ENCODE data around the gene CAV2. TPM values are rescaled to one million over a fixed set of nuclear protein-coding genes. Genes with fewer than 3 reads are reported as not detected.

CAV2 gene
- total and polyA plus RNA-seq, 2 of the 8 experiments (the other 6 are each of a cell fraction or from before 2014, with no cell fraction given) = 2.8 to 4.7 TPM

DNA sequence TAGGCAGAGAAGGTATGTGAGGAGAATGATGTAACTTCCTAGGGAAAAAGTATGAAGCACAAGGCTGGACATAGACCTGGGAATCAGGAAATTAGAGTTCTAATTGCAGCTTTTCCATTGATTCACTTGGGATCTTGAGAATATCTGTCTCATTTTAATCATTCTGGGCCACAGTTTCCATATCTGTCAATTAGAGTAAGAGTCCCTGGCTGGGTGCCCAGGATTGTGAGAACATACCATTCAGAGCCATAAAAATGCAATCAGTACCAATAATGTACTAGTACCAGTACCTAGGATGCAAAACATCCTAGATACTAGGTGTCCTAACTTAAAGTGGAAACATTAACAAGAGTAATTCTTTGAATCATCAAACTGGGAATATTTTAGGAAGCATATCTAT is 54.9 kb downstream of the CAV2 start:
- Histone ChIP-seq H3K23me2 (ENCODE audit: low read depth, low read length) (no peaks in the 10 kb centered on the region), H3K79me1 (ENCODE audit: low read depth, low read length) (no peaks in the 10 kb centered on the region), H3K23ac (ENCODE audit: insufficient read length) (no peak overlapping the region), H4K20me1 (replicated peaks in 1 of 2; ENCODE audit: control insufficient read depth in 1 of 2, insufficient read depth in 2 of 2, low read length in 2 of 2) (no peaks in the 10 kb centered on the region), H3K4me1 (replicated peaks in 1 of 4; ENCODE audit: control insufficient read depth in 3 of 4, insufficient read depth in 4 of 4, low read length in 3 of 4) (no peaks in the 10 kb centered on the region), H3K27ac (ENCODE audit: low read depth, low read length) (no peak overlapping the region), H3K4ac (replicated peaks; ENCODE audit: insufficient read length, low read depth, low read length) (no peak overlapping the region), H4K8ac (ENCODE audit: extremely low read depth, insufficient read depth, low read length) (no peak overlapping the region), H2BK120ac (replicated peaks; ENCODE audit: low read depth, low read length) (no peak overlapping the region), H2AK5ac (ENCODE audit: low read depth, low read length) (no peak overlapping the region), H3K9ac (replicated peaks in 1 of 4; ENCODE audit: extremely low read depth in 1 of 4, low read depth in 3 of 4, low read length in 3 of 4) (no peak overlapping the region), H3K27me3 (replicated peaks in 1 of 4; ENCODE audit: control insufficient read depth in 3 of 4, extremely low read depth in 1 of 4, insufficient read depth in 3 of 4, low read length in 3 of 4) (no peaks in the 10 kb centered on the region), H2BK15ac (ENCODE audit: low read length) (no peak overlapping the region), H3K56ac (replicated peaks; ENCODE audit: insufficient read length, low read depth, low read length) (no peak overlapping the region), H3K14ac (ENCODE audit: insufficient read length) (no peak overlapping the region), H3K79me2 (ENCODE audit: control insufficient read depth in 1 of 2, insufficient read depth in 2 of 2, low read length in 2 of 2) (no peaks in the 10 kb centered on the region), H3K4me2 (ENCODE audit: insufficient read depth in 1 of 2, low read depth in 2 of 2, low read length in 2 of 2) (no peak overlapping the region), H2BK12ac (ENCODE audit: low read depth, low read length) (no peak overlapping the region), H2AFZ (ENCODE audit: low read length) (no peak overlapping the region), H4K91ac (replicated peaks; ENCODE audit: insufficient read length, low read length) (no peak overlapping the region), H3K4me3 (ENCODE audit: extremely low read depth in 1 of 4, insufficient read depth in 2 of 4, low read depth in 3 of 4, low read length in 4 of 4) (no peak overlapping the region), H3K9me3 (ENCODE audit: insufficient read depth in 2 of 2, low read depth in 1 of 2, low read length in 1 of 2) (no peaks in the 10 kb centered on the region), H2BK5ac (ENCODE audit: low read depth, low read length) (no peak overlapping the region), H3K18ac (ENCODE audit: extremely low read depth, low read length) (no peak overlapping the region), H2BK20ac (ENCODE audit: low read length) (no peak overlapping the region), H3K36me3 (ENCODE audit: control insufficient read depth in 2 of 4, insufficient read depth in 4 of 4, low read length in 3 of 4) (no peaks in the 10 kb centered on the region), H4K5ac (ENCODE audit: insufficient read length, low read depth, low read length) (no peak overlapping the region)
- FAIRE-seq = no peak
- no peak for TF ChIP-seq RAD21 (IDR thresholded peaks at IDR 0.05 in 1 of 2, conservative IDR thresholded peaks at IDR 0.05 in 1 of 2; ENCODE audit: low read depth in 2 of 2, low read length in 2 of 2)
- POLR2A ChIA-PET (ENCODE audit: partially characterized antibody) = no interaction called here
- CTCF ChIA-PET (ENCODE audit: partially characterized antibody) = interaction anchor here (0.9 kb wide), 1 partner anchor 223 kb away, joined by 3 read pairs; no protein-coding TSS in a partner anchor
- no peak for DNase-seq (ENCODE audit: low read depth in 1 of 2, low spot score in 2 of 2)
